Peyer's patch (tissue), 4 donors: ENCODE data around the gene ZFHX3.

Experiments used
- CTCF ChIP-seq, 6 experiments: fragments of 450-650 bp in 4 of 6; fragments of 200-600 bp in 2 of 6; sonication (generic) in 1 of 6; IDR thresholded peaks; one replicate each; pipeline ENCODE4 v1.5.1; 2017 to 2019; ENCODE audit warnings: antibody characterized with exemption in 6 of 6, mild to moderate bottlenecking in 3 of 6, moderate library complexity in 1 of 6
- POLR2A ChIP-seq, 2 donors: fragments of 450-650 bp; IDR thresholded peaks; one replicate each; pipeline ENCODE4 v1.5.1; 2017; ENCODE audit warnings: antibody characterized with exemption in 2 of 2, mild to moderate bottlenecking in 2 of 2, moderate library complexity in 2 of 2

DNA sequence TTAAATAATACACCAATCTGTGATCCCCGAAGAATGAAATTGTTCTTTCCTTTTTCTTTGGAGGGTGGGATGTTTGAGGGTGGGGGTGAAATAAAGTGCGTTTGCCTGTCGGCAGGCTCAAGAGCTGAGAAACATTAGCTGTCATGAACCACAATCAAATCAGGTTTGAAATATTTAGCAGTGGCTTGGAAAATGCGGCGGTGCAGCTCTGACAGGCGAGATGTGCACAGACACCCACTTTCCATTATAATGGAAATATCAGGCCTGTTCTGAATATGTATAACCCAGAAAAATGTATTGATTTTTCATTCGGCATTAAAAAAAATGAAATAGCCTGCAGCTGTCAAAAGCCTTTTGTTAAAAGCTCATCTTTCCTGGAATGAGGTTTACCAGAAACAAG lies 212.8 kb downstream of the ZFHX3 start:
- TF ChIP-seq CTCF (IDR thresholded peaks at IDR 0.05) = no peak
- TF ChIP-seq POLR2A (IDR thresholded peaks at IDR 0.05) = no peak
